HL-60 (cell line): ENCODE data around the gene OR2A7.
"Not testable (repeated sequence)": the region's sequence is repeated elsewhere in the genome, so short reads cannot be mapped to it uniquely, and the experiment has no call there.

Source experiments
- CTCF ChIP-seq: IDR thresholded peaks from one replicate; pipeline ENCODE4 v1.5.1; 2011; ENCODE audit warnings: low read length, control low read depth, inconsistent platforms; ENCODE audit not compliant: insufficient read depth
- POLR2AphosphoS5 ChIP-seq: IDR thresholded peaks from 2 replicates; pipeline ENCODE4 v1.6.1; 2012; ENCODE audit warnings: low read depth
- REST ChIP-seq: IDR thresholded peaks from 2 replicates; pipeline ENCODE4 v1.6.1; 2012; ENCODE audit warnings: low read depth; ENCODE audit not compliant: insufficient replicate concordance

- not testable (repeated sequence) for TF ChIP-seq CTCF, REST, POLR2AphosphoS5
Observed at GRCh38 chr7:144269188-144269587, 4.6 kb upstream of the OR2A7 start, which contains the start of gene CTAGE8.
